GM23338 (cell line): ENCODE results near the gene CD70. TPM values are rescaled to one million over a fixed set of nuclear protein-coding genes. Genes with fewer than 3 reads are reported as not detected.
A peak's percentile ranks its signal among the peaks of the same experiment; 100 is the strongest.

Source experiments
- ATAC-seq: fragments of 200-7000 bp; cut with Tn5 transposase; 3 replicates; pipeline ENCODE4 v1.9.1; 2020
- DNase-seq: peaks from one replicate; pipeline ENCODE4 v3.0.0-alpha.2; 2015; ENCODE audit warnings: low spot score
- H2AFZ ChIP-seq: fragments of 200-600 bp; sonication (generic); 2 replicates; pipeline ENCODE4 v1.8.0; 2016; ENCODE audit warnings: antibody characterized with exemption, mild to moderate bottlenecking, moderate library complexity
- H3F3A ChIP-seq: fragments of 200-600 bp; sonication (generic); replicated peaks from 2 replicates; pipeline ENCODE4 v1.8.0; 2017; ENCODE audit warnings: antibody characterized with exemption, mixed run types, low read depth
- H3K27ac ChIP-seq: fragments of 200-600 bp; sonication (generic); 2 replicates; pipeline ENCODE4 v1.6.1; 2016; ENCODE audit warnings: low read depth
- H3K27me3 ChIP-seq: fragments of 200-600 bp; sonication (generic); 2 replicates; pipeline ENCODE4 v1.8.0; 2016; ENCODE audit warnings: mild to moderate bottlenecking, mixed run types, moderate library complexity; ENCODE audit not compliant: insufficient read depth
- H3K36me3 ChIP-seq: fragments of 200-600 bp; sonication (generic); 2 replicates; pipeline ENCODE4 v1.8.0; 2016; ENCODE audit warnings: mild to moderate bottlenecking; ENCODE audit not compliant: insufficient read depth
- H3K4me1 ChIP-seq: fragments of 200-600 bp; sonication (generic); 2 replicates; pipeline ENCODE4 v1.8.0; 2016; ENCODE audit warnings: mild to moderate bottlenecking, moderate library complexity; ENCODE audit not compliant: insufficient read depth
- H3K4me2 ChIP-seq: fragments of 200-600 bp; sonication (generic); 2 replicates; pipeline ENCODE4 v1.7.1; 2017; ENCODE audit warnings: mixed run types
- H3K4me3 ChIP-seq: fragments of 200-600 bp; sonication (generic); 2 replicates; pipeline ENCODE4 v1.6.1; 2016; ENCODE audit warnings: mixed run types
- H3K79me2 ChIP-seq: fragments of 200-600 bp; sonication (generic); replicated peaks from 2 replicates; pipeline ENCODE4 v1.8.0; 2017; ENCODE audit warnings: mild to moderate bottlenecking; ENCODE audit not compliant: insufficient read depth
- H3K9me2 ChIP-seq: fragments of 200-600 bp; sonication (generic); 2 replicates; pipeline ENCODE4 v1.8.0; 2017; ENCODE audit not compliant: insufficient read depth
- H4K20me1 ChIP-seq: fragments of 200-600 bp; sonication (generic); replicated peaks from 2 replicates; pipeline ENCODE4 v1.8.0; 2017; ENCODE audit warnings: mild to moderate bottlenecking; ENCODE audit not compliant: insufficient read depth
- H3K27ac Mint-ChIP-seq: 2 replicates; pipeline ENCODE4 v1.8.0; 2020; ENCODE audit warnings: inconsistent platforms, mild to moderate bottlenecking, moderate library complexity, mixed read lengths
- H3K27me3 Mint-ChIP-seq: 3 replicates; pipeline ENCODE4 v1.8.0; 2022; ENCODE audit warnings: low read depth, mild to moderate bottlenecking, moderate library complexity, mixed read lengths, inconsistent platforms; ENCODE audit not compliant: insufficient read depth, poor library complexity
- H3K36me3 Mint-ChIP-seq: 3 replicates; pipeline ENCODE4 v1.8.0; 2021; ENCODE audit warnings: low read depth, mild to moderate bottlenecking, inconsistent platforms, moderate library complexity, mixed read lengths
- H3K4me1 Mint-ChIP-seq: 3 replicates; pipeline ENCODE4 v1.8.0; 2020; ENCODE audit warnings: mild to moderate bottlenecking, inconsistent platforms, mixed read lengths
- H3K4me3 Mint-ChIP-seq: 3 replicates; pipeline ENCODE4 v1.8.0; 2021; ENCODE audit warnings: moderate library complexity, mild to moderate bottlenecking, inconsistent platforms, mixed read lengths
- H3K9me3 Mint-ChIP-seq: 3 replicates; pipeline ENCODE4 v1.8.0; 2020; ENCODE audit warnings: moderate library complexity, mild to moderate bottlenecking, inconsistent platforms, mixed read lengths
- CREB1 ChIP-seq: fragments of 250-450 bp; sonication (Bioruptor Pico); IDR thresholded peaks from 2 replicates; pipeline ENCODE4 v1.5.0; 2020; ENCODE audit warnings: low read depth, mild to moderate bottlenecking, moderate library complexity
- EZH2 ChIP-seq: fragments of 200-600 bp; sonication (generic); IDR thresholded peaks from one replicate; pipeline ENCODE4 v1.8.0; 2017; ENCODE audit warnings: antibody characterized with exemption, mild to moderate bottlenecking, low read depth; ENCODE audit not compliant: unreplicated experiment
- EZH2phosphoT487 ChIP-seq: fragments of 200-600 bp; sonication (generic); IDR thresholded peaks from one replicate; pipeline ENCODE4 v1.8.1; 2018; ENCODE audit warnings: antibody characterized with exemption; ENCODE audit not compliant: unreplicated experiment
- NANOG ChIP-seq: IDR thresholded peaks from 2 replicates; pipeline ENCODE4 v1.6.1; 2016; ENCODE audit warnings: antibody characterized with exemption, borderline replicate concordance
- REST ChIP-seq: IDR thresholded peaks from one replicate; pipeline ENCODE4 v1.6.1; 2018; ENCODE audit warnings: antibody characterized with exemption; ENCODE audit not compliant: unreplicated experiment
- ZNF331 ChIP-seq: fragments of 250-450 bp; sonication (Bioruptor Pico); IDR thresholded peaks from 2 replicates; pipeline ENCODE4 v1.5.0; 2020; ENCODE audit warnings: low read depth, mild to moderate bottlenecking, moderate library complexity
- polyA plus RNA-seq: library from polyadenylated mRNA; unstranded; fragments of >200 nt; fragmentation: Nextera tagmentation; extraction: Ambion mirVana; gene quantifications from 2 replicates; pipeline ENCODE4 v1.2.1, GENCODE V29; 2016
- total RNA-seq: library from RNA; depleted of rRNA; stranded (reverse); fragments of >200 nt; shearing (Covaris generic); gene quantifications from 2 replicates; pipeline ENCODE4 v1.2.3, GENCODE V29; 2014
- TF ChIP-seq, protein P1 (sequence below), 2 experiments: fragments of 200-600 bp in 1 of 2; sonication (generic) in 1 of 2; conservative IDR thresholded peaks; 2 replicates each; pipeline versions ENCODE4 v1.5.1 to v1.6.1; 2016 to 2017; ENCODE audit warnings: antibody characterized with exemption in 2 of 2, low read depth in 2 of 2, mild to moderate bottlenecking in 2 of 2, moderate library complexity in 1 of 2

Gene CD70
- total and polyA plus RNA-seq, 2 experiments from 2014 or later = 2.0 to 7.3 TPM

- Histone ChIP-seq H4K20me1 (no peaks in the 10 kb centered on the region), H3K27ac (no peak overlapping the region), H2AFZ (no peak overlapping the region), H3K4me2 (no peak overlapping the region), H3K79me2 (no peaks in the 10 kb centered on the region), H3F3A (no peaks in the 10 kb centered on the region), H3K4me1 (no peaks in the 10 kb centered on the region), H3K4me3 (no peak overlapping the region), H3K9me2 (no peaks in the 10 kb centered on the region), H3K36me3 (0 out of 2 replicates have a peak, but pooled peaks cover 3% of the 10 kb centered on the region), H3K27me3 (no peaks in the 10 kb centered on the region)
- peak; percentile 36; the same call in 2 of the 3 replicates for ATAC-seq
- Mint-ChIP-seq H3K36me3 (peaks cover 32% of the 10 kb centered on the region), H3K27me3 (peaks cover 2% of the 10 kb centered on the region), H3K4me3 (no peak overlapping the region), H3K9me3 (peaks cover 87% of the 10 kb centered on the region), H3K27ac (no peak overlapping the region), H3K4me1 (no peaks in the 10 kb centered on the region)
- TF ChIP-seq, protein P1, sequence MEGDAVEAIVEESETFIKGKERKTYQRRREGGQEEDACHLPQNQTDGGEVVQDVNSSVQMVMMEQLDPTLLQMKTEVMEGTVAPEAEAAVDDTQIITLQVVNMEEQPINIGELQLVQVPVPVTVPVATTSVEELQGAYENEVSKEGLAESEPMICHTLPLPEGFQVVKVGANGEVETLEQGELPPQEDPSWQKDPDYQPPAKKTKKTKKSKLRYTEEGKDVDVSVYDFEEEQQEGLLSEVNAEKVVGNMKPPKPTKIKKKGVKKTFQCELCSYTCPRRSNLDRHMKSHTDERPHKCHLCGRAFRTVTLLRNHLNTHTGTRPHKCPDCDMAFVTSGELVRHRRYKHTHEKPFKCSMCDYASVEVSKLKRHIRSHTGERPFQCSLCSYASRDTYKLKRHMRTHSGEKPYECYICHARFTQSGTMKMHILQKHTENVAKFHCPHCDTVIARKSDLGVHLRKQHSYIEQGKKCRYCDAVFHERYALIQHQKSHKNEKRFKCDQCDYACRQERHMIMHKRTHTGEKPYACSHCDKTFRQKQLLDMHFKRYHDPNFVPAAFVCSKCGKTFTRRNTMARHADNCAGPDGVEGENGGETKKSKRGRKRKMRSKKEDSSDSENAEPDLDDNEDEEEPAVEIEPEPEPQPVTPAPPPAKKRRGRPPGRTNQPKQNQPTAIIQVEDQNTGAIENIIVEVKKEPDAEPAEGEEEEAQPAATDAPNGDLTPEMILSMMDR (conservative IDR thresholded peaks at IDR 0.05; ENCODE audit: low read depth in 2 of 2) = peak; percentile 80 to 87
- TF ChIP-seq EZH2phosphoT487 = no peak
- DNase-seq = peak; percentile 91
Measured at GRCh38 chr19:6632002-6632621, 41.2 kb upstream of the CD70 start.

GRCh38 chr19:6626764-6627163, 35.8 kb upstream of the CD70 start:
- Histone ChIP-seq H3K4me2 (no peak overlapping the region), H3K9me2 (no peaks in the 10 kb centered on the region), H3K4me3 (no peak overlapping the region), H3K4me1 (no peaks in the 10 kb centered on the region), H3K27me3 (no peaks in the 10 kb centered on the region), H4K20me1 (no peaks in the 10 kb centered on the region), H3K27ac (no peak overlapping the region), H3F3A (no peaks in the 10 kb centered on the region), H3K36me3 (0 out of 2 replicates have a peak, but pooled peaks cover 3% of the 10 kb centered on the region), H2AFZ (no peak overlapping the region), H3K79me2 (no peaks in the 10 kb centered on the region)
- DNase-seq (peak; percentile 11), ATAC-seq (no peak)
- H3K4me3 Mint-ChIP-seq = no peak overlapping the region
- H3K27me3 Mint-ChIP-seq = peaks cover 8% of the 10 kb centered on the region
- H3K4me1 Mint-ChIP-seq = no peaks in the 10 kb centered on the region
- no peak overlapping the region for H3K27ac Mint-ChIP-seq
- peaks cover 27% of the 10 kb centered on the region for H3K36me3 Mint-ChIP-seq
- peaks cover 94% of the 10 kb centered on the region for H3K9me3 Mint-ChIP-seq
- TF ChIP-seq NANOG (no peak), EZH2 (no peak), ZNF331 (CRISPR knock-in tag) (no peak), CREB1 (CRISPR knock-in tag) (no peak), REST (no peak)
- TF ChIP-seq, protein P1 (conservative IDR thresholded peaks at IDR 0.05; ENCODE audit: low read depth in 2 of 2) = no peak
